ENCODE measurements around the gene FOXP2.

The FOXP2 gene

DNA sequence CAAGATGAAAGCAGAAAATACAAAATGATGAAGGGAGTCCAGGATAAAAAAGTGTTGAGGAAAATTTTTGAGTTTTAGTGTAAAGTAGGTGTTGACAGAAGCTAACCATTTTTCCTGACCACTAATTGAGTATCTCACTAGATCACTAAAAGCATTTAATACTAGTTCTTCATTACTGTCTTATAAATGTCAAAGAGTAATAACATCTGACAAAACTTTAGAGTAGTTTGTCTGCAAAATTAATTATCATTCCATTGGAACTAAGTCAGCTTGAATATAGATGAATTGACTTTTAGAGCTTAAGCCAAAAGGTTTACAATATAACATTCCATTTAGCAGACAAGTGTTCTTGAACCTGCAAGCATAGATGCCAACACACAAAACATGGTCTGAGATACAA, 232.9 kb downstream of the FOXP2 start:
- TF ChIP-seq, protein P1, sequence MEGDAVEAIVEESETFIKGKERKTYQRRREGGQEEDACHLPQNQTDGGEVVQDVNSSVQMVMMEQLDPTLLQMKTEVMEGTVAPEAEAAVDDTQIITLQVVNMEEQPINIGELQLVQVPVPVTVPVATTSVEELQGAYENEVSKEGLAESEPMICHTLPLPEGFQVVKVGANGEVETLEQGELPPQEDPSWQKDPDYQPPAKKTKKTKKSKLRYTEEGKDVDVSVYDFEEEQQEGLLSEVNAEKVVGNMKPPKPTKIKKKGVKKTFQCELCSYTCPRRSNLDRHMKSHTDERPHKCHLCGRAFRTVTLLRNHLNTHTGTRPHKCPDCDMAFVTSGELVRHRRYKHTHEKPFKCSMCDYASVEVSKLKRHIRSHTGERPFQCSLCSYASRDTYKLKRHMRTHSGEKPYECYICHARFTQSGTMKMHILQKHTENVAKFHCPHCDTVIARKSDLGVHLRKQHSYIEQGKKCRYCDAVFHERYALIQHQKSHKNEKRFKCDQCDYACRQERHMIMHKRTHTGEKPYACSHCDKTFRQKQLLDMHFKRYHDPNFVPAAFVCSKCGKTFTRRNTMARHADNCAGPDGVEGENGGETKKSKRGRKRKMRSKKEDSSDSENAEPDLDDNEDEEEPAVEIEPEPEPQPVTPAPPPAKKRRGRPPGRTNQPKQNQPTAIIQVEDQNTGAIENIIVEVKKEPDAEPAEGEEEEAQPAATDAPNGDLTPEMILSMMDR (IDR thresholded peaks at IDR 0.05; ENCODE audit: low read depth, low read length), result no peak
- no peak for DNase-seq (ENCODE audit: low read depth, low spot score)
- in situ Hi-C loops (cut with HindIII; ENCODE audit: low sequenced_read_pairs), result no loop called here
- no peak overlapping the region for H3K4me3 ChIP-seq (ENCODE audit: low read depth, low read length)

DNA sequence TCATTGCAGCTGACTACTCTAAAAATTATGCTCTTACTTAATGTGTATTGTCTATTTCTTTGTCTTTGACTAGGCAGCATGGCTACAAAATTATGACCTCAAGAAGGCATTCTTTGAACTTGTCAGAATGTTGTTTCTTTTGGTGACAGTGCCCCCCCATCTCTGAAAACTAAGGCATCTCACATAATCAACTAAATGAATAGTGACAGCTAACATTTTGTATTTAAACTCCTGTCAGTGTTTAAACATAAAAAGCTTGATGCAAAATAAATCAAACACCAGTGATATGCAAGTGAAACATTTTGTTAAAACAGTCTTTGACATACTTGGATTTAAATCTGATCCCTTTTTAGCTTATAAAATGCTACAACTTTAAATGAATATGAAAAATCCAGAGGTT, 233.5 kb downstream of the FOXP2 start:
- no peak for DNase-seq (ENCODE audit: low read depth, low spot score)
- H3K4me3 ChIP-seq (ENCODE audit: low read depth, low read length), result no peak overlapping the region
- TF ChIP-seq, protein P1 (IDR thresholded peaks at IDR 0.05; ENCODE audit: low read depth, low read length), result no peak
- in situ Hi-C loops (cut with HindIII; ENCODE audit: low sequenced_read_pairs), result no loop called here

DNA sequence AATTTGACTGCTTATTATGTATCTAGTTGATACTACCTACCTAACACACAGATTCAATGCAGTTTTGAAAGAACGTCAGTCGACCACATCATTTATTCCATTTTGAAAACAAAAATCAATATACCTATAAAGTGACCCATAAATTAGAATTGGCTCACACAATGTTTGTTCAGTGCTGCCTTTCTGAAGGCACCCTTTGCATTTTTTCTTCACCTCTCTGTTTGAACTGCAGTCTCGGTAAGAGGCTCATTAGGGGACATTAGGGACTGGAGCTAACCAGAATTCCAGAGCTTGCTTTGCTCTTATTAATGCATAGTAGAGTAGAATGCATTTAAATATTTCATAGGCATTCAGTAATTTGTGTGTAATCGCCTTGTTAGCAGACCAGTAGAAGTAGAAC, 234.1 kb downstream of the FOXP2 start:
- no peak for DNase-seq (ENCODE audit: low read depth, low spot score)
- H3K4me3 ChIP-seq (ENCODE audit: low read depth, low read length), result no peak overlapping the region
- in situ Hi-C loops (cut with HindIII; ENCODE audit: low sequenced_read_pairs), result no loop called here

DNA sequence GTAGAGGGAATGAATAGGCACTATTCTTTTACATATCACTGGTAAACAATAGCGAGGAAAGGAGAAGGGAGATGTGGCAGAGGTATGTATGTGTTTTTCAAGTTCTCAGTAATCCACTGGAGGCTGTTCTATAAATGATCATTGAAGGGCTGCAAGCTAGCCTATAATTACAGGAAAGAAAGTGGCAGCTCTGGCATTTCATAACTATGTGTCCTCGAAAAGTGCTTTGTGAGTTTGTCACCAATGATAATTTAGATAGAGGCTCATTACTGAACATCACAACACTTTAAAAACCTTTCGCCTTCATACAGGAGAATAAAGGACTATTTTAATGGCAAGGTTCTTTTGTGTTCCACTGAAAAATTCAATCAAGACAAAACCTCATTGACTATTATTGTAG, 235.1 kb downstream of the FOXP2 start:
- in situ Hi-C loops (cut with HindIII; ENCODE audit: low sequenced_read_pairs), result no loop called here
- no peak for DNase-seq (ENCODE audit: low read depth, low spot score)

More for the DNA sequence above, 234.1 kb downstream of the FOXP2 start:
- TF ChIP-seq, protein P1 (IDR thresholded peaks at IDR 0.05; ENCODE audit: low read depth, low read length), result no peak

DNA sequence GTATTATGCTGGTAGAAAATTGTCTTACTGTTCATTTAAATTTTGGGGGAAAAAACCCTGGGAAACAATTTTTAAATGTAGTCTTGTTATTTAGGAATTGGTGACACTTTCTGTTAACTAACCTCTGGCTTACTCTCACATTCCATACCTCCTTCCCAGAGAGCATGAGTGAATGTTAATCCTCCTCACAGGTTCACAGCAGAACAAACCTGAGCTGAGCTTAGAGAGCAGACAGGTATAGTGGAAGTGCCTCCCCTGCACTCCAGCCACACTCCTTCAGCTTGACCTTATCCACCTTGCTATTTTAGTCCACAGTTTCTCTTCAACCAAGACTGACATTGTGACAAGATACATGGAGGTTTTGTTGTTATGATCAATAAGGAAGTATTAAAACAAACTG, 235.9 kb downstream of the FOXP2 start:
- in situ Hi-C loops (cut with HindIII; ENCODE audit: low sequenced_read_pairs), result no loop called here
- no peak for DNase-seq (ENCODE audit: low read depth, low spot score)
- no peak overlapping the region for H3K4me3 ChIP-seq (ENCODE audit: low read depth, low read length)
- TF ChIP-seq, protein P1 (IDR thresholded peaks at IDR 0.05; ENCODE audit: low read depth, low read length), result no peak

More for the DNA sequence above, 235.1 kb downstream of the FOXP2 start:
- H3K4me3 ChIP-seq (ENCODE audit: low read depth, low read length), result no peak overlapping the region
- TF ChIP-seq, protein P1 (IDR thresholded peaks at IDR 0.05; ENCODE audit: low read depth, low read length), result no peak

DNA sequence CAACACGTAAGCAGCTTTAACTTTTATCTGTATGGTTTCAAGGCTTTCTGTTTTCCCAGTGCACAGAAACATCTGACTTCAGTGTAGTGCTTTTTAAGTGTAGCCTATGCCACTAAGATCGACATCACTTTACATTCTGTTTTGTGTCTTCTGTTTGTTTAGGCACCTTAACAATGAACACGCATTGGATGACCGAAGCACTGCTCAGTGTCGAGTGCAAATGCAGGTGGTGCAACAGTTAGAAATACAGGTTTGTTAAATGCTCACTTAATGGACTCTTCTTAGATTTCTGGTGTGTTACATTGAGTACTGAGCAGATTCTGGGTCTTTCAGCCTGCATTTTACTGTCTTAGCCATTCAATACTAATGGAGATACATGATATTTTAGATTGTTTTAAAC, 237.4 kb downstream of the FOXP2 start:
- no peak overlapping the region for H3K4me3 ChIP-seq (ENCODE audit: low read depth, low read length)
- DNase-seq (ENCODE audit: low read depth, low spot score), result no peak
- in situ Hi-C loops (cut with HindIII; ENCODE audit: low sequenced_read_pairs), result no loop called here
- TF ChIP-seq, protein P1 (IDR thresholded peaks at IDR 0.05; ENCODE audit: low read depth, low read length), result no peak

All from astrocyte of the spinal cord (primary cell).